GM23248 (cell line): ENCODE data around the gene CTNNA3. TPM values are rescaled to one million over a fixed set of nuclear protein-coding genes. Genes with fewer than 3 reads are reported as not detected.

Source experiments
- DNase-seq: peaks from one replicate; pipeline ENCODE4 v3.0.0-alpha.2; 2015
- H2AFZ ChIP-seq: fragments of 200-600 bp; sonication (generic); 2 replicates; pipeline ENCODE4 v1.6.1; 2016; ENCODE audit warnings: antibody characterized with exemption
- H3F3A ChIP-seq: fragments of 200-600 bp; sonication (generic); 2 replicates; pipeline ENCODE4 v1.6.1; 2016; ENCODE audit warnings: mild to moderate bottlenecking, antibody characterized with exemption, mixed run types; ENCODE audit not compliant: insufficient read depth
- H3K27ac ChIP-seq: fragments of 200-600 bp; sonication (generic); 2 replicates; pipeline ENCODE4 v1.5.1; 2016; ENCODE audit warnings: mild to moderate bottlenecking
- H3K27me3 ChIP-seq: fragments of 200-600 bp; sonication (generic); replicated peaks from 2 replicates; pipeline ENCODE4 v1.6.1; 2016; ENCODE audit warnings: mild to moderate bottlenecking; ENCODE audit not compliant: insufficient read depth
- H3K36me3 ChIP-seq: fragments of 200-600 bp; sonication (generic); 2 replicates; pipeline ENCODE4 v1.6.1; 2016; ENCODE audit warnings: low read depth, mild to moderate bottlenecking
- H3K4me1 ChIP-seq: fragments of 200-600 bp; sonication (generic); 2 replicates; pipeline ENCODE4 v1.6.1; 2016; ENCODE audit warnings: mild to moderate bottlenecking; ENCODE audit not compliant: insufficient read depth
- H3K4me2 ChIP-seq: fragments of 200-600 bp; sonication (generic); one replicate; pipeline ENCODE4 v1.6.1; 2016; ENCODE audit warnings: mild to moderate bottlenecking; ENCODE audit not compliant: unreplicated experiment
- H3K4me3 ChIP-seq: fragments of 200-600 bp; sonication (generic); 2 replicates; pipeline ENCODE4 v1.5.1; 2016; ENCODE audit warnings: mild to moderate bottlenecking
- H3K79me2 ChIP-seq: fragments of 200-600 bp; sonication (generic); 2 replicates; pipeline ENCODE4 v1.6.1; 2016; ENCODE audit warnings: mild to moderate bottlenecking; ENCODE audit not compliant: insufficient read depth
- H3K9ac ChIP-seq: fragments of 200-600 bp; sonication (generic); 2 replicates; pipeline ENCODE4 v1.6.1; 2016; ENCODE audit warnings: mild to moderate bottlenecking
- H3K9me2 ChIP-seq: fragments of 200-600 bp; sonication (generic); 2 replicates; pipeline ENCODE4 v1.6.1; 2016; ENCODE audit warnings: mixed run types, mild to moderate bottlenecking, moderate library complexity; ENCODE audit not compliant: insufficient read depth
- H3K9me3 ChIP-seq: fragments of 200-600 bp; sonication (generic); one replicate; pipeline ENCODE4 v1.6.1; 2017; ENCODE audit warnings: low read depth
- H4K20me1 ChIP-seq: fragments of 200-600 bp; sonication (generic); 2 replicates; pipeline ENCODE4 v1.6.0; 2016; ENCODE audit not compliant: insufficient read depth
- EZH2 ChIP-seq: fragments of 200-600 bp; sonication (generic); IDR thresholded peaks from 2 replicates; pipeline ENCODE4 v1.6.1; 2018; ENCODE audit warnings: antibody characterized with exemption, mild to moderate bottlenecking; ENCODE audit not compliant: insufficient read depth, poor library complexity, severe bottlenecking
- EZH2phosphoT487 ChIP-seq: fragments of 200-600 bp; sonication (generic); IDR thresholded peaks from 2 replicates; pipeline ENCODE4 v1.6.1; 2018; ENCODE audit warnings: antibody characterized with exemption, moderate library complexity, mild to moderate bottlenecking, low read depth; ENCODE audit not compliant: insufficient read depth
- WGBS, 2 experiments: methylation state at CpG; one replicate each; pipeline ENCODE4 v1.1.6; 2015 to 2017; ENCODE audit warnings: low lambda C conversion rate in 2 of 2, low coverage in 1 of 2; ENCODE audit errors: missing lambda C conversion rate in 2 of 2; 5-methylcytosine and 5-hydroxymethylcytosine counted together
- in situ Hi-C: fragments of 300-500 bp; cut with MboI; formaldehyde crosslinking; loops from 2 replicates; pipeline ENCODE4 v1.15.0; 2020
- polyA plus RNA-seq: library from polyadenylated mRNA; unstranded; fragments of >200 nt; fragmentation: Nextera tagmentation; extraction: Ambion mirVana; gene quantifications from 2 replicates; pipeline ENCODE4 v1.2.1, GENCODE V29; 2016
- total RNA-seq: library from RNA; depleted of rRNA; stranded (reverse); fragments of >200 nt; shearing (Covaris generic); gene quantifications from 2 replicates; pipeline ENCODE4 v1.2.3, GENCODE V29; 2014

Gene CTNNA3
- total and polyA plus RNA-seq, 2 experiments from 2014 or later, result not detected

GRCh38 chr10:66678521-66678920, 1017.5 kb downstream of the CTNNA3 start:
- in situ Hi-C loops, result no loop called here
- no peak for DNase-seq
- Histone ChIP-seq H3K79me2 (no peaks in the 10 kb centered on the region), H3K4me1 (no peaks in the 10 kb centered on the region), H3K4me2 (no peak overlapping the region), H3F3A (no peaks in the 10 kb centered on the region), H3K27ac (no peak overlapping the region), H3K36me3 (no peaks in the 10 kb centered on the region), H3K9ac (no peak overlapping the region), H3K9me2 (no peaks in the 10 kb centered on the region), H3K27me3 (no peaks in the 10 kb centered on the region), H4K20me1 (no peaks in the 10 kb centered on the region), H3K4me3 (no peak overlapping the region), H2AFZ (no peak overlapping the region), H3K9me3 (no peaks in the 10 kb centered on the region)
- WGBS, 2 experiments, result 14 to 25% methylated on average over 3 of the region's 3 CpGs
- TF ChIP-seq EZH2phosphoT487, result no peak
- no peak for TF ChIP-seq EZH2

DNA sequence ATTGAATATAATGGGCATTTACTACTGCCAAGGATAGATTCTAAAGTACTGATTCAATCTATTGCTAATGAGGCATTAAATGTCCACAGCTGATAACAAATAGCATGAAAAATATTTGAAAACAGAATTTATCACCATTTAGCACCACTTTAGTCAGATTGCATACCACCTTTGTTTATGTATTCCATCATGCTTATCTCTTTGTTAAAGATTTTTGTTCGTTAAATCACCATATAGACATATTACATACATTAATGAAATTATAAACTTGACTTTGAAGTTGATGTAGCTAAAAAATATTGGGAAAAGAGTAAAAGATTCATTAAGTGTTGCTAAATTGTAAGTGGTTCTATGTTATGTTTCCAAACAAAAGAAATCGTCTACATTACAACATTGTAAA, 1022.9 kb downstream of the CTNNA3 start:
- H3K27me3 ChIP-seq, result no peaks in the 10 kb centered on the region
- no peak overlapping the region for H3K4me2 ChIP-seq
- in situ Hi-C loops, result no loop called here
- H2AFZ ChIP-seq, result no peak overlapping the region
- no peaks in the 10 kb centered on the region for H4K20me1 ChIP-seq
- H3K9me3 ChIP-seq, result no peaks in the 10 kb centered on the region
- TF ChIP-seq EZH2phosphoT487 (no peak), EZH2 (no peak)
- no peaks in the 10 kb centered on the region for H3K79me2 ChIP-seq
- no peaks in the 10 kb centered on the region for H3F3A ChIP-seq
- 41 to 49% methylated on average over 2 of the region's 2 CpGs for WGBS, 2 experiments
- H3K9ac ChIP-seq, result no peak overlapping the region
- no peak for DNase-seq
- H3K4me3 ChIP-seq, result no peak overlapping the region
- H3K36me3 ChIP-seq, result no peaks in the 10 kb centered on the region
- H3K27ac ChIP-seq, result no peak overlapping the region
- no peaks in the 10 kb centered on the region for H3K9me2 ChIP-seq
- H3K4me1 ChIP-seq, result no peaks in the 10 kb centered on the region

GRCh38 chr10:66671562-66671961, 1024.4 kb downstream of the CTNNA3 start:
- Histone ChIP-seq H3K4me1 (no peaks in the 10 kb centered on the region), H3K9me3 (no peaks in the 10 kb centered on the region), H3K27me3 (no peaks in the 10 kb centered on the region), H3K27ac (no peak overlapping the region), H3K79me2 (no peaks in the 10 kb centered on the region), H2AFZ (no peak overlapping the region), H3K4me3 (no peak overlapping the region), H3K4me2 (no peak overlapping the region), H3K9me2 (no peaks in the 10 kb centered on the region), H3K9ac (no peak overlapping the region), H3K36me3 (no peaks in the 10 kb centered on the region), H3F3A (no peaks in the 10 kb centered on the region), H4K20me1 (no peaks in the 10 kb centered on the region)
- in situ Hi-C loops, result no loop called here
- no peak for DNase-seq
- TF ChIP-seq EZH2, result no peak
- no peak for TF ChIP-seq EZH2phosphoT487
- WGBS, 2 experiments, result 3 to 9% methylated on average over 1 of the region's 1 CpG

GRCh38 chr10:66671064-66671463, 1024.9 kb downstream of the CTNNA3 start:
- no peaks in the 10 kb centered on the region for H3K79me2 ChIP-seq
- no peaks in the 10 kb centered on the region for H3K4me1 ChIP-seq
- H3K4me3 ChIP-seq, result no peak overlapping the region
- no peak for DNase-seq
- 5 to 8% methylated on average over 1 of the region's 1 CpG for WGBS, 2 experiments
- H3K9me3 ChIP-seq, result no peaks in the 10 kb centered on the region
- no peaks in the 10 kb centered on the region for H3F3A ChIP-seq
- H3K9me2 ChIP-seq, result no peaks in the 10 kb centered on the region
- in situ Hi-C loops, result no loop called here
- H3K4me2 ChIP-seq, result no peak overlapping the region
- no peaks in the 10 kb centered on the region for H3K36me3 ChIP-seq
- H3K9ac ChIP-seq, result no peak overlapping the region
- no peaks in the 10 kb centered on the region for H4K20me1 ChIP-seq
- H3K27ac ChIP-seq, result no peak overlapping the region
- no peaks in the 10 kb centered on the region for H3K27me3 ChIP-seq
- no peak overlapping the region for H2AFZ ChIP-seq
- TF ChIP-seq EZH2phosphoT487, result no peak
- no peak for TF ChIP-seq EZH2

DNA sequence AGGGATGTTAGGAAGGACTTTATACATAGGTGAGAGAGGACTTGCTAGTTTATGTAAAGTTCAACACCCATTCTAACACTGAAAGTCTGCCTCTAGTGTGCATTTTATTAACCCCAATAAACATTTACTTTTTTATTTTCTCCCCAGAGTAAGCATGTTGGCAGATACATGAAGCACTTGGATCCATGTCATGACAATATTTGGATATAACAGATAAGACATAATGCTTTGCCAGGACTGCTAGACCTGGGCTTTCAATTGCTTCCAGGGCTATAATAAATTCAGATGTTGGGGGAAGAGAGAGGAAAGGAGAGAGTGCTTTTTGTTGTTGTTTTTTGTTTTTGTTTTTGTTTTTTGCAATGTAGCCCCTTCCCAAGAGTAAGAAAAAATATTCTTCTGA, 1039.5 kb downstream of the CTNNA3 start:
- H3K9ac ChIP-seq, result no peak overlapping the region
- no peak overlapping the region for H2AFZ ChIP-seq
- TF ChIP-seq EZH2 (no peak), EZH2phosphoT487 (no peak)
- DNase-seq, result no peak
- no peaks in the 10 kb centered on the region for H3K36me3 ChIP-seq
- H4K20me1 ChIP-seq, result no peaks in the 10 kb centered on the region
- in situ Hi-C loops, result no loop called here
- H3K9me2 ChIP-seq, result no peaks in the 10 kb centered on the region
- no peak overlapping the region for H3K4me2 ChIP-seq
- H3K4me3 ChIP-seq, result no peak overlapping the region
- H3K27me3 ChIP-seq, result no peaks in the 10 kb centered on the region
- no peaks in the 10 kb centered on the region for H3K4me1 ChIP-seq
- H3F3A ChIP-seq, result no peaks in the 10 kb centered on the region
- H3K79me2 ChIP-seq, result no peaks in the 10 kb centered on the region
- no peak overlapping the region for H3K27ac ChIP-seq
- no peaks in the 10 kb centered on the region for H3K9me3 ChIP-seq
